ENCODE data around the gene CRHR2. TPM values are rescaled to one million over a fixed set of nuclear protein-coding genes. Genes with fewer than 3 reads are reported as not detected.

The CRHR2 gene
- total and polyA plus RNA-seq, 2 of the 13 experiments (the other 11 are each of a cell fraction or from before 2014, with no cell fraction given) = not detected

GRCh38 chr7:30671793-30672465, 10.3 kb downstream of the CRHR2 start (continued):
- peak; percentile 81; the same call in 1 of the 2 replicates for TF ChIP-seq ZXDC (CRISPR knock-in tag; IDR thresholded peaks at IDR 0.05)
- TF ChIP-seq GZF1 (CRISPR knock-in tag; IDR thresholded peaks at IDR 0.05) = no peak
- no peak for TF ChIP-seq ZNF318 (CRISPR knock-in tag; IDR thresholded peaks at IDR 0.05)
- peak; percentile 95 for TF ChIP-seq SATB2 (CRISPR knock-in tag; IDR thresholded peaks at IDR 0.05)
- no peak for TF ChIP-seq NFE2 (CRISPR knock-in tag; IDR thresholded peaks at IDR 0.05)
- TF ChIP-seq NCOR1 (IDR thresholded peaks at IDR 0.05; ENCODE audit: borderline replicate concordance, low read length) = no peak
- peak; percentile 91 for TF ChIP-seq ZNF335 (CRISPR knock-in tag; IDR thresholded peaks at IDR 0.05)
- TF ChIP-seq HNRNPL (IDR thresholded peaks at IDR 0.05; ENCODE audit: low read depth, low read length) = no peak
- TF ChIP-seq ASH2L (IDR thresholded peaks at IDR 0.05; ENCODE audit: insufficient read length, low read depth, low read length) = no peak
- TF ChIP-seq EED (CRISPR knock-in tag; IDR thresholded peaks at IDR 0.05) = no peak
- no peak for TF ChIP-seq TAF15 (IDR thresholded peaks at IDR 0.05; ENCODE audit: low read depth, low read length, poor library complexity, severe bottlenecking)
- TF ChIP-seq ZFP37 (CRISPR knock-in tag; IDR thresholded peaks at IDR 0.05; ENCODE audit: borderline replicate concordance) = peak; percentile 94; the same call in 1 of the 2 replicates
- no peak for TF ChIP-seq MLLT10 (CRISPR knock-in tag; IDR thresholded peaks at IDR 0.05)
- TF ChIP-seq GLMP (CRISPR knock-in tag; IDR thresholded peaks at IDR 0.05; ENCODE audit: borderline replicate concordance) = 0 out of 2 replicates have a peak, but pooled peaks have one; percentile 91
- TF ChIP-seq ZNF768 (CRISPR knock-in tag; IDR thresholded peaks at IDR 0.05) = no peak
- TF ChIP-seq CAMTA2 (CRISPR knock-in tag; IDR thresholded peaks at IDR 0.05; ENCODE audit: borderline replicate concordance) = 0 out of 2 replicates have a peak, but pooled peaks have one; percentile 42
- TF ChIP-seq HOXA9 (CRISPR knock-in tag; IDR thresholded peaks at IDR 0.05; ENCODE audit: borderline replicate concordance) = peak; percentile 74
- 0 out of 2 replicates have a peak, but pooled peaks have one; percentile 30 for TF ChIP-seq KDM3A (CRISPR knock-in tag; IDR thresholded peaks at IDR 0.05; ENCODE audit: low read depth)
